GM18861 (cell line): ENCODE data around the gene ANAPC13.

ENCODE experiments used
- ATAC-seq: cut with Tn5 transposase; IDR thresholded peaks from one replicate; pipeline ENCODE4 v1.9.1; 2021; ENCODE audit not compliant: unreplicated experiment

ANAPC13 gene

GRCh38 chr3:134457376-134458074 is 28.3 kb downstream of the ANAPC13 start:
- no peak for ATAC-seq

- ATAC-seq = no peak
Measured at GRCh38 chr3:134453631-134454030, 32.2 kb downstream of the ANAPC13 start.

GRCh38 chr3:134449951-134450350 is 35.8 kb downstream of the ANAPC13 start:
- ATAC-seq = no peak

- no peak for ATAC-seq
Measured at GRCh38 chr3:134449277-134449676, 36.5 kb downstream of the ANAPC13 start.

- no peak for ATAC-seq
Measured at GRCh38 chr3:134448664-134449063, 37.1 kb downstream of the ANAPC13 start.

- no peak for ATAC-seq
Measured at GRCh38 chr3:134447351-134447750, 38.4 kb downstream of the ANAPC13 start.

GRCh38 chr3:134446800-134447199 is 39.0 kb downstream of the ANAPC13 start:
- ATAC-seq = no peak

- no peak for ATAC-seq
Measured at GRCh38 chr3:134445636-134446035, 40.1 kb downstream of the ANAPC13 start.

GRCh38 chr3:134445095-134445494 is 40.7 kb downstream of the ANAPC13 start:
- ATAC-seq = no peak

GRCh38 chr3:134441821-134442220 is 44.0 kb downstream of the ANAPC13 start:
- ATAC-seq = no peak

- ATAC-seq = no peak
Measured at GRCh38 chr3:134441321-134441720, 44.5 kb downstream of the ANAPC13 start.

- no peak for ATAC-seq
Measured at GRCh38 chr3:134437211-134437752, 48.5 kb downstream of the ANAPC13 start.

- no peak for ATAC-seq
Measured at GRCh38 chr3:134432236-134432635, 53.5 kb downstream of the ANAPC13 start.

GRCh38 chr3:134430950-134431445 is 54.8 kb downstream of the ANAPC13 start:
- no peak for ATAC-seq

- ATAC-seq = no peak
Measured at GRCh38 chr3:134430174-134430573, 55.6 kb downstream of the ANAPC13 start.

- ATAC-seq = no peak
Measured at GRCh38 chr3:134428401-134428800, 57.4 kb downstream of the ANAPC13 start.
